ENCODE data around the gene CDK13.

DNA sequence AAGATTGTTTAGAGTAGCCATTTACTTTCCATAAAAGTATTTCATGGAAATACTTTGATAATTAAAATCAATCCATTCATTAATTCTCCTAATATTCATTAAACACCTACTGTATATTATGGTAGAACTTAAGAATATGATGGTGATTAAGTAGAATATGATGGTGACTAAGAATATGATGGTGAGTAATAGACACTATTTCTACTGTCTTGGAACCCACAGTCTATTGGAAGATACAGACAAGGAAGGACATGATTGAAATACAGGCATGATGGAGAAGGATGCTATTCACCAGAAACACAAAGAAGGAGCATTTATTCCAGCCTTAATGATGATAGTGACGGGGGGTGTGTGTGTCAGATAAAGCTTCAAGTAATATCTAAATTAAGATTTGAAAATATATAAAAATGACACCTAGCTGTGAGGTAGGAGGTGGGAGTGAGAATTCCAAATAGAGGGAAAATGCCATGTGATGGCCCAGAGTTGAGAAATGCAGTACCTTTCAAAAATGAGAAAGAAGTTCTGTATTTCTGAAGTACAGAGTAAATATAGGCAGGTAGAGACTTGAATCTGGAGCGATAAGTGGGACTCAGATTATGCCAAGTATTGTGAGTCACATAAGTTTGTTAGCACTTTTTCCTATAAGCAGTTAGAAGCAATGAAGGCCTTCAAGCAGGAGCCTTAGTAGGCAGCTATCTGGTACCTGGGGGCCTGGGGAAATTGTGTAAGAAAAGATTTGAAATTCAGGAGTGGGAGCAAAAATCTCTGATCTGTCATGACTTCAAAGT is 12.5 kb upstream of the CDK13 start:
- TF ChIP-seq, protein P1, sequence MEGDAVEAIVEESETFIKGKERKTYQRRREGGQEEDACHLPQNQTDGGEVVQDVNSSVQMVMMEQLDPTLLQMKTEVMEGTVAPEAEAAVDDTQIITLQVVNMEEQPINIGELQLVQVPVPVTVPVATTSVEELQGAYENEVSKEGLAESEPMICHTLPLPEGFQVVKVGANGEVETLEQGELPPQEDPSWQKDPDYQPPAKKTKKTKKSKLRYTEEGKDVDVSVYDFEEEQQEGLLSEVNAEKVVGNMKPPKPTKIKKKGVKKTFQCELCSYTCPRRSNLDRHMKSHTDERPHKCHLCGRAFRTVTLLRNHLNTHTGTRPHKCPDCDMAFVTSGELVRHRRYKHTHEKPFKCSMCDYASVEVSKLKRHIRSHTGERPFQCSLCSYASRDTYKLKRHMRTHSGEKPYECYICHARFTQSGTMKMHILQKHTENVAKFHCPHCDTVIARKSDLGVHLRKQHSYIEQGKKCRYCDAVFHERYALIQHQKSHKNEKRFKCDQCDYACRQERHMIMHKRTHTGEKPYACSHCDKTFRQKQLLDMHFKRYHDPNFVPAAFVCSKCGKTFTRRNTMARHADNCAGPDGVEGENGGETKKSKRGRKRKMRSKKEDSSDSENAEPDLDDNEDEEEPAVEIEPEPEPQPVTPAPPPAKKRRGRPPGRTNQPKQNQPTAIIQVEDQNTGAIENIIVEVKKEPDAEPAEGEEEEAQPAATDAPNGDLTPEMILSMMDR (IDR thresholded peaks at IDR 0.05; ENCODE audit: insufficient read depth, low read depth, low read length): no peak
- no peak for TF ChIP-seq EZH2 (IDR thresholded peaks at IDR 0.05; ENCODE audit: insufficient read depth, low read length)

Data from astrocyte (in vitro differentiated cells and primary cell).